ENCODE measurements around the gene DOCK1.

DOCK1 gene

GRCh38 chr10:127315888-127316287 is 410.7 kb downstream of the DOCK1 start:
- Histone ChIP-seq H3K4me3 (ENCODE audit: low read length in 2 of 2) (no peak overlapping the region), H2AK5ac (ENCODE audit: low read depth, low read length) (no peak overlapping the region)

GRCh38 chr10:127318396-127318795 is 413.2 kb downstream of the DOCK1 start:
- Histone ChIP-seq H3K4me2 (ENCODE audit: insufficient read depth, low read length, poor library complexity, severe bottlenecking) (no peak overlapping the region), H3K36me3 (replicated peaks in 1 of 2; ENCODE audit: control insufficient read depth in 2 of 2, insufficient read depth in 2 of 2, low read length in 2 of 2) (no peaks in the 10 kb centered on the region), H4K8ac (ENCODE audit: low read depth, low read length) (no peak overlapping the region), H3K18ac (ENCODE audit: low read length) (peak overlapping the region; percentile 11), H3K4me1 (ENCODE audit: control insufficient read depth in 2 of 2, insufficient read depth in 1 of 2, low read depth in 1 of 2, low read length in 2 of 2) (peaks cover 0 to 5% of the 10 kb centered on the region in 2 donors), H2BK15ac (ENCODE audit: low read length) (no peak overlapping the region), H3K79me1 (ENCODE audit: low read depth, low read length) (no peaks in the 10 kb centered on the region), H3K4me3 (ENCODE audit: low read length in 2 of 2) (no peak overlapping the region), H4K91ac (ENCODE audit: low read depth, low read length, poor library complexity) (no peak overlapping the region), H2BK120ac (ENCODE audit: low read depth, low read length) (no peak overlapping the region), H2BK12ac (ENCODE audit: low read length) (no peak overlapping the region), H3K14ac (ENCODE audit: low read length) (no peak overlapping the region), H3K9ac (ENCODE audit: low read depth, low read length, poor library complexity) (no peak overlapping the region), H3K4ac (ENCODE audit: low read length) (no peak overlapping the region), H2AK5ac (ENCODE audit: low read depth, low read length) (no peak overlapping the region), H3K27me3 (ENCODE audit: control insufficient read depth in 3 of 3, insufficient read depth in 3 of 3, low read depth in 1 of 3, low read length in 3 of 3) (no peaks in the 10 kb centered on the region), H2BK5ac (ENCODE audit: low read length) (no peak overlapping the region), H3K27ac (replicated peaks; ENCODE audit: low read length) (no peak overlapping the region), H2AFZ (ENCODE audit: low read length) (no peak overlapping the region), H3K9me3 (replicated peaks in 1 of 2; ENCODE audit: control insufficient read depth in 2 of 2, insufficient read depth in 1 of 2, low read depth in 1 of 2, low read length in 2 of 2) (no peaks in the 10 kb centered on the region), H3K23ac (ENCODE audit: low read depth, low read length, poor library complexity) (peak overlapping the region; percentile 21)
- DNase-seq (ENCODE audit: low spot score) = no peak
- no CpG with 5 or more reads among the region's 6 CpGs for WGBS, 2 donors (ENCODE audit: extremely low coverage in 2 of 2, insufficient read length in 2 of 2, insufficient replicate concordance in 1 of 2)

More at GRCh38 chr10:127315888-127316287, 410.7 kb downstream of the DOCK1 start:
- H3K9me3 ChIP-seq (replicated peaks in 1 of 2; ENCODE audit: control insufficient read depth in 2 of 2, insufficient read depth in 1 of 2, low read depth in 1 of 2, low read length in 2 of 2) = no peaks in the 10 kb centered on the region
- H3K23ac ChIP-seq (ENCODE audit: low read depth, low read length, poor library complexity) = no peak overlapping the region
- no peak overlapping the region for H3K9ac ChIP-seq (ENCODE audit: low read depth, low read length, poor library complexity)
- no peak overlapping the region for H2BK5ac ChIP-seq (ENCODE audit: low read length)
- no peak overlapping the region for H4K8ac ChIP-seq (ENCODE audit: low read depth, low read length)
- no peak overlapping the region for H3K4ac ChIP-seq (ENCODE audit: low read length)
- no CpG with 5 or more reads among the region's 5 CpGs for WGBS, 2 donors (ENCODE audit: extremely low coverage in 2 of 2, insufficient read length in 2 of 2, insufficient replicate concordance in 1 of 2)
- H4K91ac ChIP-seq (ENCODE audit: low read depth, low read length, poor library complexity) = no peak overlapping the region
- no peak overlapping the region for H2BK15ac ChIP-seq (ENCODE audit: low read length)
- no peak overlapping the region for H3K14ac ChIP-seq (ENCODE audit: low read length)
- H2BK120ac ChIP-seq (ENCODE audit: low read depth, low read length) = no peak overlapping the region
- H3K27ac ChIP-seq (replicated peaks; ENCODE audit: low read length) = no peak overlapping the region
- DNase-seq (ENCODE audit: low spot score) = no peak
- no peak overlapping the region for H3K4me2 ChIP-seq (ENCODE audit: insufficient read depth, low read length, poor library complexity, severe bottlenecking)
- H3K4me1 ChIP-seq (ENCODE audit: control insufficient read depth in 2 of 2, insufficient read depth in 1 of 2, low read depth in 1 of 2, low read length in 2 of 2) = peaks cover 1 to 5% of the 10 kb centered on the region in 2 donors
- H2BK12ac ChIP-seq (ENCODE audit: low read length) = no peak overlapping the region
- H2AFZ ChIP-seq (ENCODE audit: low read length) = no peak overlapping the region
- H3K18ac ChIP-seq (ENCODE audit: low read length) = no peak overlapping the region
- H3K27me3 ChIP-seq (ENCODE audit: control insufficient read depth in 3 of 3, insufficient read depth in 3 of 3, low read depth in 1 of 3, low read length in 3 of 3) = no peaks in the 10 kb centered on the region
- H3K36me3 ChIP-seq (replicated peaks in 1 of 2; ENCODE audit: control insufficient read depth in 2 of 2, insufficient read depth in 2 of 2, low read length in 2 of 2) = no peaks in the 10 kb centered on the region
- peaks cover 2% of the 10 kb centered on the region for H3K79me1 ChIP-seq (ENCODE audit: low read depth, low read length)

- Histone ChIP-seq H3K14ac (ENCODE audit: low read length) (no peak overlapping the region), H3K9ac (ENCODE audit: low read depth, low read length, poor library complexity) (no peak overlapping the region), H2AFZ (ENCODE audit: low read length) (no peak overlapping the region), H2BK120ac (ENCODE audit: low read depth, low read length) (no peak overlapping the region), H2BK12ac (ENCODE audit: low read length) (no peak overlapping the region), H2BK5ac (ENCODE audit: low read length) (no peak overlapping the region), H3K23ac (ENCODE audit: low read depth, low read length, poor library complexity) (no peak overlapping the region), H3K18ac (ENCODE audit: low read length) (no peak overlapping the region), H3K4ac (ENCODE audit: low read length) (no peak overlapping the region), H4K8ac (ENCODE audit: low read depth, low read length) (no peak overlapping the region), H4K91ac (ENCODE audit: low read depth, low read length, poor library complexity) (no peak overlapping the region), H3K4me3 (ENCODE audit: low read length in 2 of 2) (no peak overlapping the region), H3K4me1 (ENCODE audit: control insufficient read depth in 2 of 2, insufficient read depth in 1 of 2, low read depth in 1 of 2, low read length in 2 of 2) (peaks cover 2 to 3% of the 10 kb centered on the region in 2 donors), H3K79me1 (ENCODE audit: low read depth, low read length) (no peaks in the 10 kb centered on the region), H2AK5ac (ENCODE audit: low read depth, low read length) (no peak overlapping the region), H3K9me3 (replicated peaks in 1 of 2; ENCODE audit: control insufficient read depth in 2 of 2, insufficient read depth in 1 of 2, low read depth in 1 of 2, low read length in 2 of 2) (no peaks in the 10 kb centered on the region), H3K27me3 (ENCODE audit: control insufficient read depth in 3 of 3, insufficient read depth in 3 of 3, low read depth in 1 of 3, low read length in 3 of 3) (no peaks in the 10 kb centered on the region), H3K36me3 (replicated peaks in 1 of 2; ENCODE audit: control insufficient read depth in 2 of 2, insufficient read depth in 2 of 2, low read length in 2 of 2) (no peaks in the 10 kb centered on the region), H2BK15ac (ENCODE audit: low read length) (no peak overlapping the region), H3K4me2 (ENCODE audit: insufficient read depth, low read length, poor library complexity, severe bottlenecking) (no peak overlapping the region), H3K27ac (replicated peaks; ENCODE audit: low read length) (no peak overlapping the region)
- WGBS, 2 donors (ENCODE audit: extremely low coverage in 2 of 2, insufficient read length in 2 of 2, insufficient replicate concordance in 1 of 2) = no CpG with 5 or more reads among the region's 9 CpGs
- DNase-seq (ENCODE audit: low spot score) = no peak
Observed at GRCh38 chr10:127319271-127319670, 414.0 kb downstream of the DOCK1 start.

GRCh38 chr10:127319691-127320090 is 414.5 kb downstream of the DOCK1 start:
- Histone ChIP-seq H3K27ac (replicated peaks; ENCODE audit: low read length) (no peak overlapping the region), H3K27me3 (ENCODE audit: control insufficient read depth in 3 of 3, insufficient read depth in 3 of 3, low read depth in 1 of 3, low read length in 3 of 3) (no peaks in the 10 kb centered on the region), H3K14ac (ENCODE audit: low read length) (no peak overlapping the region), H4K8ac (ENCODE audit: low read depth, low read length) (no peak overlapping the region), H2BK12ac (ENCODE audit: low read length) (no peak overlapping the region), H3K9me3 (replicated peaks in 1 of 2; ENCODE audit: control insufficient read depth in 2 of 2, insufficient read depth in 1 of 2, low read depth in 1 of 2, low read length in 2 of 2) (no peaks in the 10 kb centered on the region), H3K36me3 (replicated peaks in 1 of 2; ENCODE audit: control insufficient read depth in 2 of 2, insufficient read depth in 2 of 2, low read length in 2 of 2) (no peaks in the 10 kb centered on the region), H2BK120ac (ENCODE audit: low read depth, low read length) (no peak overlapping the region), H3K4me2 (ENCODE audit: insufficient read depth, low read length, poor library complexity, severe bottlenecking) (no peak overlapping the region), H3K4ac (ENCODE audit: low read length) (no peak overlapping the region), H2BK5ac (ENCODE audit: low read length) (no peak overlapping the region), H3K4me3 (ENCODE audit: low read length in 2 of 2) (no peak overlapping the region), H4K91ac (ENCODE audit: low read depth, low read length, poor library complexity) (no peak overlapping the region), H3K9ac (ENCODE audit: low read depth, low read length, poor library complexity) (no peak overlapping the region), H3K23ac (ENCODE audit: low read depth, low read length, poor library complexity) (no peak overlapping the region), H3K4me1 (ENCODE audit: control insufficient read depth in 2 of 2, insufficient read depth in 1 of 2, low read depth in 1 of 2, low read length in 2 of 2) (peaks cover 0 to 2% of the 10 kb centered on the region in 2 donors), H2BK15ac (ENCODE audit: low read length) (no peak overlapping the region), H3K79me1 (ENCODE audit: low read depth, low read length) (no peaks in the 10 kb centered on the region), H2AFZ (ENCODE audit: low read length) (no peak overlapping the region), H2AK5ac (ENCODE audit: low read depth, low read length) (no peak overlapping the region), H3K18ac (ENCODE audit: low read length) (no peak overlapping the region)
- no CpG with 5 or more reads among the region's 10 CpGs for WGBS, 2 donors (ENCODE audit: extremely low coverage in 2 of 2, insufficient read length in 2 of 2, insufficient replicate concordance in 1 of 2)
- no peak for DNase-seq (ENCODE audit: low spot score)

Measured in neuronal stem cell (in vitro differentiated cells).